HG03060 (cell line): ENCODE measurements around the gene G0S2.

Source experiments
- ATAC-seq: cut with Tn5 transposase; IDR thresholded peaks from one replicate; pipeline ENCODE4 v1.9.1; 2021; ENCODE audit warnings: low read depth, moderate number of reproducible peaks; ENCODE audit not compliant: unreplicated experiment

G0S2 gene

DNA sequence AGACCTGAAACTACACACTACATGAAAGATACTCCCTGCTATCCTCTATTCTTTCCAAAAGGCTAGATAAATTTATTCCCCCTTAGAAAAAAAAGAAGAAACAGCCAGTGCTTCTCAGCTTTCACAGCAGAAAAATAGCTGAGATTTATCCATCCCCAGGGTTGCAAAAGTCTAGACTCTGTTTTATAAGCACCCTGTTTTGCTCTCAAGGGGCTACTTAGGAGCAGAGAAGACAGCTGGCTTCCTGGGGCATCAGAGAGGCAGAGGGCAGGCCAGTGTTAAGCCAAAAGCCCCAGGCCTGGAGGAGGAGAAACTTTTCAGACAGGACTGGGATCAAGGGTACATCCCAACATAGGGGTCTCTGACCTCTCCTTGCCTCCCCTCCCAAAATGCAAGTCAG lies 26.9 kb upstream of the G0S2 start:
- ATAC-seq, result no peak

DNA sequence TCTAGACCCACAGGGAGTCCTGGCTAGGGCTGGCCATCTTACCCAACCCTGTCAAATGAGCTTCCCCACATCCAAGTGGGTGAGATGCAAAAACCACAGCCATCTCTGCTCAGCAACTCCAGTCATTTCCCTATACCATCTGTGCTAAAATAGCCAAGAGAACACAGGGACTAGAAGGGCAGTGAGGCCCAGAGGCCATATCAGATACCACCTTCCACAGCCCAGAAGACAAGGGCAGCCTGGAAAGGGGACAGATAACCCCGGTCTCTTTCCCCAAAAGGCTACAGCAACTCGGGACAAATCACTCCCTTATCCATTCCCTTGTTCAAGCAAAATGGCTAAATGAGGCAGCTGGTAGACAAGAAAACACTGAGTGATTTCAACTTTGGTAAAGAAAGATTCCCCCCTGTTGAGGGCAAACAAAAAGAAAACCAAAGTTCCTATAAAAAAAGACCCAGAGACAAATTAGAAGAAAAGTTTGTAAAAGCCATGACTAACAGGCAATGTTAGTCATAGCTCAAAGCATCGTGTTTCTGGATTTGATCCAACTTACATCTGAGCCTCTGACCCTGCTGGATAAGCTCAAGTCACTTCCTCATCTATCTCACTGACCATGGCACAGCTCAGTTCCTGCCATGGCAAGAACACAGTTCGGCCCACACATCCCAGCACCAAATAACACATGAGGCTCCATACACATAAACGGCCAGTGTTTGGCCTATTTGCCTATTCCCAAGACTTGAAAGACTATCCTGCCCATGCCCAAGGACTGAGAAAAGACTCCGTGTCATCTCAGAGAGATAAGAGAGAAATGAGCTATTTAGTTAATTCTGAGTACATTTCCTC lies 26.1 kb upstream of the G0S2 start:
- no peak for ATAC-seq

DNA sequence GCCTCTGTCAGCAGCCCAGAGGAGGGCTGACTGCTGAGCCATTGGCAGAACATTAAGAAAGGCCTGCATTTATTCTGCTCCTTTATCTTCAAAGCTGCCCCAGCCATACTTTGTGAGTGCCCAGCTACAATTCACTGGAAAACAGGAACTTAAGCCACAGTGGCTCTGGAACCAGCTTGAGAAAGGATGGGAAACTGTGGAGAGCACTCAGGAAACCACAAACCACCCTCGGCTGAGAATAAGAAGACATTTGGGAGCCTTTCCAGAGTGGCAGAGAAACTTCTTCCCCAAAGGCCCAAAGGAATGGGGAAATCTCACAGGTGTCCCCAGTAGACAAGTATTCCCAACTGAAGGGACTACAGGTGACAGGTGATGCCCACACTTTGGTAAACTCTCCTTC lies 24.8 kb upstream of the G0S2 start:
- no peak for ATAC-seq

DNA sequence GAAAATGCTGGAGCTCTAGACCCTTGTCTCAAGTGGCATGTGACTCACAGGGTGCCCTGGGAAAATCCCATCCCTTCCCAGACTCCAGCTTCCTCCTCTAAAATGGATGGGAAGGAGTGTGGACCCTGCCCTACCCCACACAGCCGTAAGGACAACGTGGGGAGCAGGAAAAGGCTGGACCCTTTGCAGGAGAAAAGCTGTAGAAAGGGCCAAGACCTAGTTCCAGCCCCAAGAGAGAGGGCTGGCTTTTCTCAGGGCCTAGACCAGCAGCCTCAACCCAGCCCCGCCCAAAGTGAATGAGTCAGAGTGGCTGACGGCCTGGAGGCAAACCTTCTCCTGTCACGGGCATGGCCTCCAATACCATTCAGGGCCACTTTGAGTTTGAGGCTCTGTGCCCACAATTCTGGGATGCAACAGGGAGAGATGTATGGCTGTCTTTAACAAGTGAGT lies 24.0 kb upstream of the G0S2 start:
- ATAC-seq, result peak; percentile 67

DNA sequence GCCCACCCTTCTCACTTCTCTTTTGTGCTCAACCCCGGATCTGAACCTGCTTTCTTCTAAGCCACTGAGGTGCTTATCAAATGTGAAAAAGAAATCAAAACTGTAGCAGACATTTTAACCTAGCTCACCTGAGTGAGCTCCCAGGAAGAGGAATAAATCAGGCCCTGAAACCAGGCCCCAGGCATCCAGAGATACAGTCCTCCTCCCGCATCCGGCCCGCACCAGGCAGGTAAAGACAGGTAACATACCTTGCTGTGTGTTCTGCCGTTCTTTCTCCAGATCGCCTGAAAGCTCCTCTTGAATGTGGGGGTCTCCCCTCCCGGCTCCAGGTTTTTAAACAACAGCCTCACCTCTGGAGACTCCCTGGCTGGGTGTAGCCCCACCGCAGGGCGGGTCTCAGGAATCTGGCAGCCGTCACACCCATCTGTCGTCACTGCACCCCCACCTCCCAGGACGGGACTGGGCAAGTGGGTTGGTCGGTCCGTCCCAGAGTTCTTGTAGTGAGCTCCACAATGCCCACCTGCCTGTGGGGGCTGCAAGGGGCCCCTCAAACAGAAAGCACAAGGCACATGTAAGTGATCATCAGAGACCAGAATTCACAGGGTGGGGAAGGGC lies 23.0 kb upstream of the G0S2 start, which contains the start of gene LAMB3:
LAMB3 (minus strand) TSS at position 305 of the 615 bp plus-strand sequence. CDS start 1,481 bp downstream, outside the sequence.
- ATAC-seq, result no peak

DNA sequence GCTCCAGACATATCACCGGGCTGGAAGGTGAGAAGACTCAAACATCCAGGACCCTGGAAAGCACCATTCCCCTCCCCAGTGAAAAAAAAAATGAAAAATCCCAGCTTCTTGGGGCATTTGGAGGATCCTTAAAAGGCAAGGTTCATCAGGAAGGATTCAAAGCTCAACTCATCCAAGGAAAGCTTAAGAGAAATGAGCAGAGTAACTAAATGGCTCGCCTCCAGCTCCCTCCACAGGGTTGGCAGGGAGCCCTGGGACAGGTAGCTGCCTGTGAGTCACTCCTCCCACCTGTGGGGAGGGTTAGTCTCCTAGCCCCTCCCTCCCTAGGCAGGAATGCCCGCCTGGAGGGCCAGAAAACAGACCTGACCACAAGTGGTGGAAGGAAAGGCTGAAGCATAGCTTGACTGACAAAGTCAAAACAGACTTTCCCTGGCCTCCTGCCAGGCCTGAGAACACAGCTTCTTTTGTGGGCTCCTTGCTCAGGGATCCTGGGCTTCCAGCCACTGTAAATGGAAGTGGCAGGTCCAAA lies 22.3 kb upstream of the G0S2 start:
- peak; percentile 34 for ATAC-seq

DNA sequence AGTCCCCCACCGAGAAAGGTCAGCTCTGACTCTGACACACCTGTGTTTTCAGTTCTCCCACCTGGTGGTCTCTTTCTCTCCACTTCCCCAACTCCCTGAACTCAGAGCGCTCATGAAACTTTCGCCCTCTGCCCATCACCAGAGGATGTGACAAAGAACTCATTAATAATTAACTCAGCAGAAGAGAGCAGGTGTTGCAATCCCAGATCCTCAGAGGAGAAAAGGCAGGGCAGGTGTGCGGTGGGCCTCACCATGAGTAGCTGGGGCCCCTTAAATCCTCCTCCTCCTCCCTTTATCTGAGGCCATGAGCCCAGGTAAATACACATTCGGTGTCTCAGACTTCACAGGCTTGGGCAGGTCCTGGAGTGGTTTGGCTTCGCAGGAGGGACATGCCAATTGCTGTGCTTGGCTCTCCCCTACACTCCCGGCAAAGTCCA lies 21.3 kb upstream of the G0S2 start:
- no peak for ATAC-seq

DNA sequence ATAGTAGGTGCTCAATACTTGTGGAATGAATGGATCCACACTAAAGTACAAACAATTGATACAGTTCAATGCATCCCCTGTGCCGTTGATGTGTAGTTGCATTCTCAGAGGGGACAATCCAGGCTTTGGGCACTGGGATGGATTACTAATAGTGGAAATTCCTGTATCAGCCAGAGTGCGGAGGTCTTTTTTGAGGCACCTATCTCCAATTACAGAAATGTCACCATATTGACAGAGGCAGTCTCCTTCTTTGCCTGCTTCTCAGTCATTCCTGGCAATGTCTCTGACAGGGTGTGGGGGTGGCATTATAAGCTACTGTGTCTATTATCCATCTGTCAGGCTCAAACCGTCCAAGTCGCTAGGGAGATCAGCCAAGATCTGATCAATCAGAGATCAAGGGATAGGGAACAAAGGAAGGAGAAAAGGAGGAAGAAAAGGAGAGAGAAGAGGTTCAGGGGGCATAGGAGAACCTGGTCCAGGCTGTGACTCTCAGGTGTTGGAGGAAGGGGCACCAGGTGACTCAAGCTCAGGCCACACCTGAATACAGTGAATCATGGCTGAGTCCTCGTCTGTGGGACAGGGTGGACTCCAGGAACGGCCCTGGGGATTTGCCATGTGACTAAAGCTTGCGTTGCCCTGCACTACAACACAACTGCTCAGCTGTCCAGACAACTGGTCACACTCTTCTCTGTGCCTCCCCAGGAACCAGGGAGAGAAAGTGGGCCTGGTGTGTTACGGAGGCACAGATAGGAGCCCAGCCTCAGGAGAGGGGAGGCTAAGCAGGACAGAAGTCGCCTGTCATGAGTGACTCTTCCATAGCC lies 19.6 kb upstream of the G0S2 start:
- ATAC-seq, result no peak

DNA sequence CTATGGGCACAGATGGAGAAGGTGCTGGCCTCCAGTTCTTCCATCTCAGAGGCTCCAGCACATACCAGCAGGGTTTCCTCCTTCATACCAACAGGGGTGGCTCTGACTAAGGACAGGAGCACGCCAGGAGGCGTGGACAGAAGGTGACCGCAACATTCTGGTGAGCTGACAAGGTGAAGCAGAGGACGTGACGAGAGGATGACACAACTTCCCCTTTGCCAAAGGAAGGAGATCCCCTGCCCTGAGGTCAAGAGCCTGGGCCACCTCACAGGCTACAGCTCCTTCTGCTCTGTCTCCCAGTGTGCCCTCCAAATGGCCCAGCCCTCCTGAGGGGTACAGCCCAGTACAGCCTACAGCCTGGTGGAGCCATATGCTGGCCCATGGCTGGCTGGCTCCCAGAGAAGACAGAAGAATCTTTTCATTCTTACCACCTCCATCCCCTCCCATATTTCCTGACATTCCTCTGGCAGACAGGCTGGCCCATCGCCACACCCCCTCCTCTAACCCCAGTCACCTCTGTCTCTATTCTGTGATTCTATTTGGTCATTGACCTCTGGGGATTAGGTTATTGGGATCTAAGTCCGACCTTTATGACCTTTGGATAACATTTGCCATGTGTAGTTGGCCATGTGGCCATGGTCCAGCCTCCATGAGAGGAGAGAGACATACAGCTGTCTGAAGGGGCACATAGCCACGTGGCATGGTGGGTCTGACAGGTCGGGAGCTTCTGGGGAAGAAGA lies 17.9 kb upstream of the G0S2 start:
- no peak for ATAC-seq

DNA sequence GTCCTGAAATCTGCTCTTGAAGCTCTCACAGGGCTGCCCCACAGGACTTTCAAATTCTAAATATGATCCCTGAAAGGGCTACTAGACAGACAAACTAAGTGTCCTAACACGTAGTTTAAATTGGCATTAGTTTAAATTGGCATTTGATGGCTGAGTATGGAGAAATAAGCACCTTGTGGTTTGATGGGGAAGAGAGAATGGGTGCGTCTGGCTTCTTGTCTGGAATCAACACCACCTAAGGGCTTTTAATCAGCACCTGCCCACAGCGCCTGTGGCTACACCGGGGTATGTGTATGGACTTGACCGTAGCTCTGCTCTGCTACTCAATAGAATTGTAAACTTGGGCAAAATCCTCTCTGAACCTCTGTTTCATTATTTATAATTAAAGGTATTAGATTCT lies 17.3 kb upstream of the G0S2 start:
- no peak for ATAC-seq

DNA sequence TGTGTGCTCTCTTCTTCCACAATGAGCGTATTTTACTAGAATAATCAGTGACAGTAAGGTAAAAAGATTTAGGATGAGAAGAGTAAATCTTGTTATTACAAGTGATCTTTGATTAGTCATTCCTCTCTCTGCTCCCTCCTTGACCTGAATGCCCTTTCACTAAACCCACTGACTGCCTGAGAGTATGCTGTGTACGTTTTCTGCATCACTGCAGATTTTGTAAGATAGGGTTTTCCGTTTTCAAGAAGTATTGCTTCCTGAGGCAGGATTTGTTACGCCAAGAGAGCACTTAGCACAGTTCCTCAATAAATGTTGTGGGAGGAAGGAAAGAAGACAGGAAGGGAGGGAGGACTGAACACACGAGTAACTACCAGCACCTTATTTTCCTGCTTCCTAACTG lies 15.3 kb upstream of the G0S2 start:
- ATAC-seq, result peak; percentile 83

DNA sequence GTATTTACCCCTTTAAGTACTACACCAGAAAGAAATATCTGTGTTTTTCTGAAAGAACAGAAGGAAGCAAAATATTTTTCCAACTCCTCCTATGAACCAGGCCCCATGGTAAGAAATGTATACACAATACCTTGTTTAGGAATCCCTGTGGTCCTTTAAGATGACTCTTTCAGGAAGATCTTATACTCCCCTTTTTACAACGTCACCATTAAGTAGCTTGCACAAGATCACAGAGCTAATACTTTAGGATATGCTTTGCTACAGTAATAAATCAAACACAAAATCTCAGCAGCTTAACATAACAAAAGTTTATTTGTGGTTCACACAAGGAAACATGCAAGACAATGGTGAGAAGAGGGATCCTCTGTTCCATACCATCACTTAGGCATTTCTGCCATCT lies 14.1 kb upstream of the G0S2 start:
- no peak for ATAC-seq

DNA sequence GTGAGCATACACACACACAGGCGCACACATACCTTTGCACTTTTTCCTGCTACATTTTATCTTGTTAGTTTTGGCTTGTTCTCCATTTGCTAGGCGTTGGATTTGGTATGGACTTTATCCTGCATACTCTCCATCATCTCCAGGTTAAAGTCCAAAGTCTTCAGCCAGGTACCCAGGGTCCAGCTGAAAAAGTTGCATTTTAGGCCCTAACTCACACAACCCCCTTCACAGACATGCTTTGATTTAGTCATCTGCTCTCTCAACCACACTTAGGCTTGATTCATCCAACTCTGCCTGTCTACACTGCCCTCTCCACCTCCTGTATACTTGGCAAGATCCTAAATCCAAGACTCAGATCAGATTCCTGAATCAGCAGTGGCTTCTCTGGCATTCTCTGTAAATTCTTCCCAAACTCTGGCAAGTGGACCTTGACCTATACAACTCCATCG lies 12.3 kb upstream of the G0S2 start:
- ATAC-seq, result no peak

DNA sequence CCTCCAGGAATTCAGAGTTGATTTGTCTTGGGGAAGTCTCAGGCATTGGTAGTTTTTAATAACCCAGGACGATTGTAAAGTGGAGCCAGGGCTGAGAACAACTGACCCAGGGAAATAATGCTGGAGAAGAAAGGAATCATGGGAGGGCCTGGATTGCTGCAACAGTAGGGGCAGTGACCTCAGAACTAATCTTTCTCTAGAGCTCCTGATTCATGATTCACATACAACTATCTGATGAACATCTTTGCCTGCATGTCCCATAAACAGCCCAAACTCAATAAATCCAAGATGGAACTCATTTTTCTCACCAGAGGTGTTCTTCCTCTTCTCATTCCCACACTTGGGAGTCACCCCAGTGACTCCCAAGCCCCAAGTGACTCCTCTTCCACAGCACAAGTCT lies 8.1 kb upstream of the G0S2 start:
- ATAC-seq, result no peak

DNA sequence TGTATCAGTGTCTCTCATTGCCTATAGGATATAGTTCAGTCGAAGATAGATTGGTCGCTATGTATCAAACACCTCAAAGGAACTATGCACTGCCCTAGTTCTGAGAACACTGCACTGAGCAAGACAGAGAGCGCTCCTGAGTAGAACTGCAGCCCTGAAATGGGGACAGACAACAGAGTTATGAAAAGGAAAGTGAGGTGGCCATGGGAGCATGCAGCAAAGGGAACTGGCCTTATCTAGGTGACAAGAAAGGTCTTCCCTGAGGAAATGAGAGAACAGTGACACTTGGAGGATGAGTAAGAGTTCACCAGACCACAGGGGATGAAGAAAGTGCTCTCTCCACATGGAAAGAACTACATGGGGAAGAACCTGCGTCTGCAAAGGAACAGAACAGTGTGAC lies 7.5 kb upstream of the G0S2 start:
- no peak for ATAC-seq

DNA sequence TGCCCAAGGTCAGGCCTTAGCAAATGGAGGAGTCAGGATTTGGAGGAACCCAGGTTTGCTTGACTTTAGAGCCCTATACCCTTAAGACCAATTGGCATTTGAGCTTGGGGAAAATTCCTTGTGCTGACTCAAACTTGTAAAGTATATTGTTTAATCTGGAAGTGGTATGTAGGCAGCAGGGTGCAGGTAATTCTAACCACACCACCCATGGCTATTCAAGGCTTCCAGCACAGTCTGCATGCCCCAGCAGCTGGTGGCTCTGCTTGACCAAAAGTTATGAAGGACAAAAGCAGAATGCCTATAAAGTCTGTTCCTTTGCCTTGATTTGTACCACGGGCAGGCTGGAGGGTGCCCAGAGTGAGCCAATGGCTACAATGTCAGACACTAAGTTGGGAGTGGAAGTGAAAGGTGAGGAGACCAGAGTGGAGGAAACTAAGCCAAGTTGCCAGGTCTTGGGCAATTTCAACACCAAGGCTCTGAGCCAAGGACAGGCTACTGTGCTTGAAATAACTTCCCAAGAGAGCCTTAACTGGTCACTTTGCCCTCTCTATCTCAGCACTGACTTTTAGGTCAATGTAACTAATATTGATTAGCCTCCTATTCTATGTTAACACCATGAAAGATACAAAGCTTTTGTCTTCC lies 4.7 kb upstream of the G0S2 start:
- ATAC-seq, result no peak

DNA sequence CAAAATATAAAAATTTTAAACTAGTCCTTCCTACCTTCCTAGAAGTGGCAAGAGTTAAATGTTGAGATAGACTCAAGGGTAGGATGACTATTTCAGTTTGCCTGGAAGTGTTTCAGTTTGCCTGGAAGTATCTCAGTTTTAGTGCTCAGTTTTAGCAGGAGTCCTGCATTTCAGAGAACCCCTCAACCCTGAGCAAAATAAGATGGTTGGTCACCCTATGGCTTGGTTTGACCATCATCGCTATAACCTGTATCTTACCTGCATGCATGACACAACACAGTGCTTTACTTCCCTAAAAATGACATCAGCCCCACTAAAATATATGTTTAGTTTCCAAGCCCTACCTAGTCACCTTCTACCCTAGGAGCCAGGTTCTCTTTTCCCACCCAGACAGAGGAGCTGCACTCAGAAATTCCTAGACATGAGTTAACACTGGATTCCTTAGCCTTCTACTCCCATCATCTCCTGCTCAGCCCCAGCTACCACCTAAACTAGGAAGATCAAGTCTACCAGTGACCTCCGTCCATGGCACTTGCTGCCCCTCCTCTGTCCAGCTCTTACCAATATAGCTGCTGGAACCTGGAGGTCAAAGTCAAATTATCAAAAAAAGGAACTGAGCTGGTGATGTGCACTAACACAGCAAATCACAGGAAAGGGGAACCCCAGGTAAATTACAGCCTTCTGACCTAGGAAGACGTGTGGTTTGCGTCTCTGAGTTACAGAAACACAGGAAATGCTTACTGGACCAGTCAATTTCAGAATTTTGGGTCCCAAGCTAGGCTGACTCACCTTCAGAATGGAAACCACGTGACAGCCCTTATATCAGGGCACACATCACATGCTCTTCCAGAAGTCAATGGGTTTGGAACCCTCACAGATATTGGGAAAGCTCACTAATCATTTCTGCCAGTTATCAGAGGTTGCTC lies 2.2 kb upstream of the G0S2 start:
- ATAC-seq, result peak; percentile 83

DNA sequence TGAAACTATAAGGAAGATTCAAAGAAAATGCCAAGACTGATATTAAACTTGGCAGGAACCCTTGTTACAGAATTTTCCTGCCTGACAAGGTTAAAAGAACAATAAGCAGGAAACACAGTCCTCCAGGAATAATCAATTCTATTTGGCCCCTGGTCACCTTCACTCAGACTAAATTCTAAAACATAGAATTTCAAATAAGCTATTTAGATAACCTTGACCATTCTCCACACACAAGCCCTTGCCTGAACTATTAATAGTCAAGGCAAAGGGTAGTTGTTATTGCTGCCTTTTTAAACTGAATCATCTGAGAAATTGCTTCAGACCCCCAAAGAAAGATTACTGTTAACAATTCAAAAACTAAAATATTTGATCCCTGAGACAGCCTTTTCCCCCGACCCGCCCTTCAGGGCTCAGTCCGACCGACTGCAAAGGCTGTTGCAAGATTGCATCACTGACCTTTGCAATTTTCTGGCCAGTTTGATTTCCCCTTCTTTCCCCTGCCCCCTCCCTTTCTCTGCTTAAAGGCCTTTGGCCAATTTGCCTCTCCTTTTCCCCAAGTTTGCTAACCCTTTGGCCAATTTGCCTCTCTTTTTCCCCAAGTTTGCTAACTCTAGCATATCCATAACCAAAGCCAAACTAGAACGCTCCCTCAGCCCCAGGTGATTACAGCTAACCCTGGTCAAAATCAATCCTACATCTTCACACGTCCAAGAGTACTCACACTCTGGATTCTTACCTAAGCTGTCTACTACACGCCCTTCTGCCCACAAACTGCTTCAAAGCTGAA lies 1.4 kb upstream of the G0S2 start:
- no peak for ATAC-seq
